Liver (tissue), 3 donors: ENCODE data around the gene PCNT.

Source experiments
- ATF3 ChIP-seq: IDR thresholded peaks from 2 replicates; pipeline ENCODE4 v1.6.1; 2016; ENCODE audit warnings: antibody characterized with exemption
- CTCF ChIP-seq: fragments of 150-350 bp; IDR thresholded peaks from 2 replicates; pipeline ENCODE4 v1.5.1; 2017; ENCODE audit warnings: improper control_type of control experiment, low read depth, low read length; ENCODE audit not compliant: missing input control
- EGR1 ChIP-seq, 2 donors: IDR thresholded peaks; 2 replicates each; pipeline ENCODE4 v1.6.1; 2016 to 2018; ENCODE audit warnings: antibody characterized with exemption in 2 of 2, low read depth in 2 of 2
- FOXA1 ChIP-seq: IDR thresholded peaks from 2 replicates; pipeline ENCODE4 v1.6.1; 2016; ENCODE audit warnings: antibody characterized with exemption
- GABPA ChIP-seq, 2 donors: IDR thresholded peaks in 1 of 2; conservative IDR thresholded peaks in 1 of 2; 2 replicates each; pipeline ENCODE4 v1.6.1; 2016; ENCODE audit warnings: antibody characterized with exemption in 2 of 2, mild to moderate bottlenecking in 1 of 2, moderate library complexity in 1 of 2
- JUND ChIP-seq, 2 donors: IDR thresholded peaks; 2 replicates each; pipeline ENCODE4 v1.6.1; 2016; ENCODE audit warnings: antibody characterized with exemption in 2 of 2
- MAX ChIP-seq: IDR thresholded peaks from 2 replicates; pipeline ENCODE4 v1.6.1; 2016; ENCODE audit warnings: antibody characterized with exemption
- NR2F2 ChIP-seq: IDR thresholded peaks from 2 replicates; pipeline ENCODE4 v1.6.1; 2016; ENCODE audit warnings: antibody characterized with exemption
- RAD21 ChIP-seq, 2 donors: IDR thresholded peaks; 2 replicates each; pipeline ENCODE4 v1.6.1; 2016; ENCODE audit warnings: antibody characterized with exemption in 2 of 2, mild to moderate bottlenecking in 2 of 2
- REST ChIP-seq: IDR thresholded peaks from 2 replicates; pipeline ENCODE4 v1.6.1; 2016; ENCODE audit warnings: antibody characterized with exemption, mild to moderate bottlenecking
- RXRA ChIP-seq, 2 donors: IDR thresholded peaks; 2 replicates each; pipeline ENCODE4 v1.6.1; 2017 to 2018; ENCODE audit warnings: antibody characterized with exemption in 2 of 2, mild to moderate bottlenecking in 1 of 2
- TAF1 ChIP-seq: conservative IDR thresholded peaks from 2 replicates; pipeline ENCODE4 v1.6.1; 2016; ENCODE audit warnings: antibody characterized with exemption, mild to moderate bottlenecking
- YY1 ChIP-seq: IDR thresholded peaks from 2 replicates; pipeline ENCODE4 v1.6.1; 2016; ENCODE audit warnings: antibody characterized with exemption, mild to moderate bottlenecking
- ZBTB33 ChIP-seq: IDR thresholded peaks from 2 replicates; pipeline ENCODE4 v1.6.1; 2016; ENCODE audit warnings: antibody characterized with exemption
- donor health status: healthy.
- donor health status: healthy.

- TF ChIP-seq TAF1, result no peak
- TF ChIP-seq CTCF, result no peak
- no peak for TF ChIP-seq RAD21 (IDR thresholded peaks at IDR 0.05)
- TF ChIP-seq REST, result no peak
- TF ChIP-seq ZBTB33, result no peak
- no peak for TF ChIP-seq EGR1 (IDR thresholded peaks at IDR 0.05; ENCODE audit: low read depth in 2 of 2)
- TF ChIP-seq RXRA (IDR thresholded peaks at IDR 0.05), result peak in 1 of 2 donors; percentile 19
- TF ChIP-seq MAX, result no peak
- TF ChIP-seq YY1, result no peak
- TF ChIP-seq JUND (IDR thresholded peaks at IDR 0.05), result peak in 1 of 2 donors; percentile 75
- TF ChIP-seq NR2F2, result peak; percentile 77
- TF ChIP-seq FOXA1, result no peak
- no peak for TF ChIP-seq GABPA (IDR thresholded peaks at IDR 0.05 in 1 of 2, conservative IDR thresholded peaks at IDR 0.05 in 1 of 2)
- TF ChIP-seq ATF3, result no peak
Measured at GRCh38 chr21:46455575-46456385, 131.8 kb downstream of the PCNT start.
